C4-2B (cell line): ENCODE measurements around the gene OR8B3.

ENCODE experiments used
- H3K27ac ChIP-seq: fragments of 450-650 bp; 2 replicates; pipeline ENCODE4 v1.5.1; 2017
- ZFX ChIP-seq: fragments of 450-650 bp; IDR thresholded peaks from 2 replicates; pipeline ENCODE4 v1.6.1; 2017
- TF ChIP-seq, protein P1 (sequence below): fragments of 450-650 bp; conservative IDR thresholded peaks from 2 replicates; pipeline ENCODE4 v1.5.1; 2017; ENCODE audit warnings: mild to moderate bottlenecking

The OR8B3 gene

GRCh38 chr11:124359566-124359965 is 39.3 kb downstream of the OR8B3 start:
- no peak for TF ChIP-seq ZFX
- TF ChIP-seq, protein P1, sequence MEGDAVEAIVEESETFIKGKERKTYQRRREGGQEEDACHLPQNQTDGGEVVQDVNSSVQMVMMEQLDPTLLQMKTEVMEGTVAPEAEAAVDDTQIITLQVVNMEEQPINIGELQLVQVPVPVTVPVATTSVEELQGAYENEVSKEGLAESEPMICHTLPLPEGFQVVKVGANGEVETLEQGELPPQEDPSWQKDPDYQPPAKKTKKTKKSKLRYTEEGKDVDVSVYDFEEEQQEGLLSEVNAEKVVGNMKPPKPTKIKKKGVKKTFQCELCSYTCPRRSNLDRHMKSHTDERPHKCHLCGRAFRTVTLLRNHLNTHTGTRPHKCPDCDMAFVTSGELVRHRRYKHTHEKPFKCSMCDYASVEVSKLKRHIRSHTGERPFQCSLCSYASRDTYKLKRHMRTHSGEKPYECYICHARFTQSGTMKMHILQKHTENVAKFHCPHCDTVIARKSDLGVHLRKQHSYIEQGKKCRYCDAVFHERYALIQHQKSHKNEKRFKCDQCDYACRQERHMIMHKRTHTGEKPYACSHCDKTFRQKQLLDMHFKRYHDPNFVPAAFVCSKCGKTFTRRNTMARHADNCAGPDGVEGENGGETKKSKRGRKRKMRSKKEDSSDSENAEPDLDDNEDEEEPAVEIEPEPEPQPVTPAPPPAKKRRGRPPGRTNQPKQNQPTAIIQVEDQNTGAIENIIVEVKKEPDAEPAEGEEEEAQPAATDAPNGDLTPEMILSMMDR: no peak
- no peak overlapping the region for H3K27ac ChIP-seq

DNA sequence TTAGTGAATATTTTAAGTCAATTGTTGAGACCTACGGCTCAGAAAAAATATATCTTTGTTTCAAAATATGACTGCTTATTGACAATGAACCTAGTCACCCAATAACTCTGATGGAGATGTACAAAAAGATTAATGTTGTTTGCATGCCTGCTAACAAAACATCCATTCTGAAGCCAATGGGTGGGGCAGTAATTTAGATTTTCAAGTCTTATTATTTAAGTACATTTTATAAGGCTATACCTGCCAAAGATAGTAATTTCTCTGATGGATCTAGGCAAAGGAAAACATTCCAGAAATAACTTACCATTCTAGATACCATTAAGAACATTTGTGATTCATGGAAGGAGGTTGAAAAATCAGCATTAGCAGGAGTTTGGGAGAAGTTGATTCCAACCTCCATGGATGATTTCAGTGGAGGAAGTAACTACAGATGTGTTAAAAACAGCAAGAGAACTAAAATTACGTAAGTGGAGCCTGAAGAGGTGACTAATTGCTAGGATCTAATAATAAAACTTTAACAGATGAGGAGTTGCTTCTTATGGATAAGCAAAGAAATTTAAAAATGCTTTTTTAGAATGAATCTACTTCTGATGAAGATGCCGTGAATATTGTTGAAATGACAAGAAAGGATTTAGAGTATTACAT is 52.4 kb downstream of the OR8B3 start:
- TF ChIP-seq ZFX: no peak
- TF ChIP-seq, protein P1: no peak
- H3K27ac ChIP-seq: no peak overlapping the region
